GM23338 (cell line): ENCODE results near the gene CD58. TPM values are rescaled to one million over a fixed set of nuclear protein-coding genes. Genes with fewer than 3 reads are reported as not detected.

Experiments used
- ATAC-seq: fragments of 200-7000 bp; cut with Tn5 transposase; 3 replicates; pipeline ENCODE4 v1.9.1; 2020
- DNase-seq: peaks from one replicate; pipeline ENCODE4 v3.0.0-alpha.2; 2015; ENCODE audit warnings: low spot score
- H2AFZ ChIP-seq: fragments of 200-600 bp; sonication (generic); 2 replicates; pipeline ENCODE4 v1.8.0; 2016; ENCODE audit warnings: antibody characterized with exemption, mild to moderate bottlenecking, moderate library complexity
- H3F3A ChIP-seq: fragments of 200-600 bp; sonication (generic); replicated peaks from 2 replicates; pipeline ENCODE4 v1.8.0; 2017; ENCODE audit warnings: antibody characterized with exemption, mixed run types, low read depth
- H3K27ac ChIP-seq: fragments of 200-600 bp; sonication (generic); 2 replicates; pipeline ENCODE4 v1.6.1; 2016; ENCODE audit warnings: low read depth
- H3K27me3 ChIP-seq: fragments of 200-600 bp; sonication (generic); 2 replicates; pipeline ENCODE4 v1.8.0; 2016; ENCODE audit warnings: mild to moderate bottlenecking, mixed run types, moderate library complexity; ENCODE audit not compliant: insufficient read depth
- H3K36me3 ChIP-seq: fragments of 200-600 bp; sonication (generic); 2 replicates; pipeline ENCODE4 v1.8.0; 2016; ENCODE audit warnings: mild to moderate bottlenecking; ENCODE audit not compliant: insufficient read depth
- H3K4me1 ChIP-seq: fragments of 200-600 bp; sonication (generic); 2 replicates; pipeline ENCODE4 v1.8.0; 2016; ENCODE audit warnings: mild to moderate bottlenecking, moderate library complexity; ENCODE audit not compliant: insufficient read depth
- H3K4me2 ChIP-seq: fragments of 200-600 bp; sonication (generic); 2 replicates; pipeline ENCODE4 v1.7.1; 2017; ENCODE audit warnings: mixed run types
- H3K4me3 ChIP-seq: fragments of 200-600 bp; sonication (generic); 2 replicates; pipeline ENCODE4 v1.6.1; 2016; ENCODE audit warnings: mixed run types
- H3K79me2 ChIP-seq: fragments of 200-600 bp; sonication (generic); replicated peaks from 2 replicates; pipeline ENCODE4 v1.8.0; 2017; ENCODE audit warnings: mild to moderate bottlenecking; ENCODE audit not compliant: insufficient read depth
- H3K9me2 ChIP-seq: fragments of 200-600 bp; sonication (generic); 2 replicates; pipeline ENCODE4 v1.8.0; 2017; ENCODE audit not compliant: insufficient read depth
- H4K20me1 ChIP-seq: fragments of 200-600 bp; sonication (generic); replicated peaks from 2 replicates; pipeline ENCODE4 v1.8.0; 2017; ENCODE audit warnings: mild to moderate bottlenecking; ENCODE audit not compliant: insufficient read depth
- H3K27ac Mint-ChIP-seq: 2 replicates; pipeline ENCODE4 v1.8.0; 2020; ENCODE audit warnings: inconsistent platforms, mild to moderate bottlenecking, moderate library complexity, mixed read lengths
- H3K27me3 Mint-ChIP-seq: 3 replicates; pipeline ENCODE4 v1.8.0; 2022; ENCODE audit warnings: low read depth, mild to moderate bottlenecking, moderate library complexity, mixed read lengths, inconsistent platforms; ENCODE audit not compliant: insufficient read depth, poor library complexity
- H3K36me3 Mint-ChIP-seq: 3 replicates; pipeline ENCODE4 v1.8.0; 2021; ENCODE audit warnings: low read depth, mild to moderate bottlenecking, inconsistent platforms, moderate library complexity, mixed read lengths
- H3K4me1 Mint-ChIP-seq: 3 replicates; pipeline ENCODE4 v1.8.0; 2020; ENCODE audit warnings: mild to moderate bottlenecking, inconsistent platforms, mixed read lengths
- H3K4me3 Mint-ChIP-seq: 3 replicates; pipeline ENCODE4 v1.8.0; 2021; ENCODE audit warnings: moderate library complexity, mild to moderate bottlenecking, inconsistent platforms, mixed read lengths
- H3K9me3 Mint-ChIP-seq: 3 replicates; pipeline ENCODE4 v1.8.0; 2020; ENCODE audit warnings: moderate library complexity, mild to moderate bottlenecking, inconsistent platforms, mixed read lengths
- CREB1 ChIP-seq: fragments of 250-450 bp; sonication (Bioruptor Pico); IDR thresholded peaks from 2 replicates; pipeline ENCODE4 v1.5.0; 2020; ENCODE audit warnings: low read depth, mild to moderate bottlenecking, moderate library complexity
- EZH2 ChIP-seq: fragments of 200-600 bp; sonication (generic); IDR thresholded peaks from one replicate; pipeline ENCODE4 v1.8.0; 2017; ENCODE audit warnings: antibody characterized with exemption, mild to moderate bottlenecking, low read depth; ENCODE audit not compliant: unreplicated experiment
- EZH2phosphoT487 ChIP-seq: fragments of 200-600 bp; sonication (generic); IDR thresholded peaks from one replicate; pipeline ENCODE4 v1.8.1; 2018; ENCODE audit warnings: antibody characterized with exemption; ENCODE audit not compliant: unreplicated experiment
- JUNB ChIP-seq: IDR thresholded peaks from one replicate; pipeline ENCODE4 v1.6.1; 2016; ENCODE audit warnings: antibody characterized with exemption; ENCODE audit not compliant: unreplicated experiment
- NANOG ChIP-seq: IDR thresholded peaks from 2 replicates; pipeline ENCODE4 v1.6.1; 2016; ENCODE audit warnings: antibody characterized with exemption, borderline replicate concordance
- POLR2AphosphoS5 ChIP-seq: IDR thresholded peaks from 2 replicates; pipeline ENCODE4 v1.6.1; 2016; ENCODE audit warnings: antibody characterized with exemption, low read depth
- STAT1 ChIP-seq: IDR thresholded peaks from one replicate; pipeline ENCODE4 v1.6.1; 2016; ENCODE audit warnings: antibody characterized with exemption; ENCODE audit not compliant: unreplicated experiment
- ZNF114 ChIP-seq: fragments of 250-450 bp; sonication (Bioruptor Pico); IDR thresholded peaks from 2 replicates; pipeline ENCODE4 v1.5.0; 2020; ENCODE audit warnings: mild to moderate bottlenecking, moderate library complexity
- ZNF331 ChIP-seq: fragments of 250-450 bp; sonication (Bioruptor Pico); IDR thresholded peaks from 2 replicates; pipeline ENCODE4 v1.5.0; 2020; ENCODE audit warnings: low read depth, mild to moderate bottlenecking, moderate library complexity
- polyA plus RNA-seq: library from polyadenylated mRNA; unstranded; fragments of >200 nt; fragmentation: Nextera tagmentation; extraction: Ambion mirVana; gene quantifications from 2 replicates; pipeline ENCODE4 v1.2.1, GENCODE V29; 2016
- total RNA-seq: library from RNA; depleted of rRNA; stranded (reverse); fragments of >200 nt; shearing (Covaris generic); gene quantifications from 2 replicates; pipeline ENCODE4 v1.2.3, GENCODE V29; 2014
- TF ChIP-seq, protein P1 (sequence below): fragments of 250-450 bp; sonication (Bioruptor Pico); IDR thresholded peaks from 2 replicates; pipeline ENCODE4 v1.5.0; 2020; ENCODE audit warnings: mild to moderate bottlenecking, moderate library complexity
- TF ChIP-seq, protein P2 (sequence below), 2 experiments: fragments of 200-600 bp in 1 of 2; sonication (generic) in 1 of 2; conservative IDR thresholded peaks; 2 replicates each; pipeline versions ENCODE4 v1.5.1 to v1.6.1; 2016 to 2017; ENCODE audit warnings: antibody characterized with exemption in 2 of 2, low read depth in 2 of 2, mild to moderate bottlenecking in 2 of 2, moderate library complexity in 1 of 2
- TF ChIP-seq, protein P3 (sequence below): IDR thresholded peaks from 2 replicates; pipeline ENCODE4 v1.6.1; 2016; ENCODE audit warnings: antibody characterized with exemption
- TF ChIP-seq, protein P4 (sequence below): IDR thresholded peaks from one replicate; pipeline ENCODE4 v1.6.1; 2018; ENCODE audit warnings: antibody characterized with exemption; ENCODE audit not compliant: unreplicated experiment

The CD58 gene
- total and polyA plus RNA-seq, 2 experiments from 2014 or later: 9.2 to 12.5 TPM

DNA sequence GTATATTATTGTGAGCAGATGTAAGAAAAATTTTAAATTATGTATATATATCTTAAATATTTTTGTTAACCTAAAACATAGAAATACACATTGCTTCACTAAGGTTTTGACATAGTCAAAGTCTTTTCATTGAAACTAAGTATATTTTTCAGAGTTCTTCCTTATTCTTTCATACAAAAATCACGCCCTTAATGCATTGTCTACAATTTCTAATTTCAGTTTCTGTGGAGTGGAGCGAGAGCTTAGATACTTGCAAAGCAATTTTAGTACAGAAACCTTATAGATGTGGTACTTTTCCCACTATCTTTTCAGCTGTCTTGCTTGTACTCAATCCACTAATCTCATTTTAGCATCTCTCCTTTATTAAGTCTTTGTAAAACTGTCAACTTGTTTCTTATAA, 63.2 kb downstream of the CD58 start:
- H2AFZ ChIP-seq: no peak overlapping the region
- peaks cover 2% of the 10 kb centered on the region; the same call in 1 of the 3 replicates for H3K4me1 Mint-ChIP-seq
- H3K4me2 ChIP-seq: no peak overlapping the region
- H3K36me3 Mint-ChIP-seq: peaks cover 3% of the 10 kb centered on the region; the same call in 2 of the 3 replicates
- no peak overlapping the region for H3K4me3 Mint-ChIP-seq
- H4K20me1 ChIP-seq: no peaks in the 10 kb centered on the region
- peaks cover 7% of the 10 kb centered on the region; the same call in 2 of the 3 replicates for H3K9me3 Mint-ChIP-seq
- H3F3A ChIP-seq: no peaks in the 10 kb centered on the region
- H3K79me2 ChIP-seq: no peaks in the 10 kb centered on the region
- H3K27me3 ChIP-seq: no peaks in the 10 kb centered on the region
- H3K27ac Mint-ChIP-seq: no peak overlapping the region
- no peak for DNase-seq
- TF ChIP-seq, protein P1, sequence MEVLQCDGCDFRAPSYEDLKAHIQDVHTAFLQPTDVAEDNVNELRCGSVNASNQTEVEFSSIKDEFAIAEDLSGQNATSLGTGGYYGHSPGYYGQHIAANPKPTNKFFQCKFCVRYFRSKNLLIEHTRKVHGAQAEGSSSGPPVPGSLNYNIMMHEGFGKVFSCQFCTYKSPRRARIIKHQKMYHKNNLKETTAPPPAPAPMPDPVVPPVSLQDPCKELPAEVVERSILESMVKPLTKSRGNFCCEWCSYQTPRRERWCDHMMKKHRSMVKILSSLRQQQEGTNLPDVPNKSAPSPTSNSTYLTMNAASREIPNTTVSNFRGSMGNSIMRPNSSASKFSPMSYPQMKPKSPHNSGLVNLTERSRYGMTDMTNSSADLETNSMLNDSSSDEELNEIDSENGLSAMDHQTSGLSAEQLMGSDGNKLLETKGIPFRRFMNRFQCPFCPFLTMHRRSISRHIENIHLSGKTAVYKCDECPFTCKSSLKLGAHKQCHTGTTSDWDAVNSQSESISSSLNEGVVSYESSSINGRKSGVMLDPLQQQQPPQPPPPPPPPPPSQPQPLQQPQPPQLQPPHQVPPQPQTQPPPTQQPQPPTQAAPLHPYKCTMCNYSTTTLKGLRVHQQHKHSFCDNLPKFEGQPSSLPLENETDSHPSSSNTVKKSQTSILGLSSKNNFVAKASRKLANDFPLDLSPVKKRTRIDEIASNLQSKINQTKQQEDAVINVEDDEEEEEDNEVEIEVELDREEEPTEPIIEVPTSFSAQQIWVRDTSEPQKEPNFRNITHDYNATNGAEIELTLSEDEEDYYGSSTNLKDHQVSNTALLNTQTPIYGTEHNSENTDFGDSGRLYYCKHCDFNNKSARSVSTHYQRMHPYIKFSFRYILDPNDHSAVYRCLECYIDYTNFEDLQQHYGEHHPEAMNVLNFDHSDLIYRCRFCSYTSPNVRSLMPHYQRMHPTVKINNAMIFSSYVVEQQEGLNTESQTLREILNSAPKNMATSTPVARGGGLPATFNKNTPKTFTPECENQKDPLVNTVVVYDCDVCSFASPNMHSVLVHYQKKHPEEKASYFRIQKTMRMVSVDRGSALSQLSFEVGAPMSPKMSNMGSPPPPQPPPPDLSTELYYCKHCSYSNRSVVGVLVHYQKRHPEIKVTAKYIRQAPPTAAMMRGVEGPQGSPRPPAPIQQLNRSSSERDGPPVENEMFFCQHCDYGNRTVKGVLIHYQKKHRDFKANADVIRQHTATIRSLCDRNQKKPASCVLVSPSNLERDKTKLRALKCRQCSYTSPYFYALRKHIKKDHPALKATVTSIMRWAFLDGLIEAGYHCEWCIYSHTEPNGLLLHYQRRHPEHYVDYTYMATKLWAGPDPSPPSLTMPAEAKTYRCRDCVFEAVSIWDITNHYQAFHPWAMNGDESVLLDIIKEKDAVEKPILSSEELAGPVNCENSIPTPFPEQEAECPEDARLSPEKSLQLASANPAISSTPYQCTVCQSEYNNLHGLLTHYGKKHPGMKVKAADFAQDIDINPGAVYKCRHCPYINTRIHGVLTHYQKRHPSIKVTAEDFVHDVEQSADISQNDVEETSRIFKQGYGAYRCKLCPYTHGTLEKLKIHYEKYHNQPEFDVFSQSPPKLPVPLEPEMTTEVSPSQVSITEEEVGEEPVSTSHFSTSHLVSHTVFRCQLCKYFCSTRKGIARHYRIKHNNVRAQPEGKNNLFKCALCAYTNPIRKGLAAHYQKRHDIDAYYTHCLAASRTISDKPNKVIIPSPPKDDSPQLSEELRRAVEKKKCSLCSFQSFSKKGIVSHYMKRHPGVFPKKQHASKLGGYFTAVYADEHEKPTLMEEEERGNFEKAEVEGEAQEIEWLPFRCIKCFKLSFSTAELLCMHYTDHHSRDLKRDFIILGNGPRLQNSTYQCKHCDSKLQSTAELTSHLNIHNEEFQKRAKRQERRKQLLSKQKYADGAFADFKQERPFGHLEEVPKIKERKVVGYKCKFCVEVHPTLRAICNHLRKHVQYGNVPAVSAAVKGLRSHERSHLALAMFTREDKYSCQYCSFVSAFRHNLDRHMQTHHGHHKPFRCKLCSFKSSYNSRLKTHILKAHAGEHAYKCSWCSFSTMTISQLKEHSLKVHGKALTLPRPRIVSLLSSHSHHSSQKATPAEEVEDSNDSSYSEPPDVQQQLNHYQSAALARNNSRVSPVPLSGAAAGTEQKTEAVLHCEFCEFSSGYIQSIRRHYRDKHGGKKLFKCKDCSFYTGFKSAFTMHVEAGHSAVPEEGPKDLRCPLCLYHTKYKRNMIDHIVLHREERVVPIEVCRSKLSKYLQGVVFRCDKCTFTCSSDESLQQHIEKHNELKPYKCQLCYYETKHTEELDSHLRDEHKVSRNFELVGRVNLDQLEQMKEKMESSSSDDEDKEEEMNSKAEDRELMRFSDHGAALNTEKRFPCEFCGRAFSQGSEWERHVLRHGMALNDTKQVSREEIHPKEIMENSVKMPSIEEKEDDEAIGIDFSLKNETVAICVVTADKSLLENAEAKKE (CRISPR knock-in tag): no peak
- TF ChIP-seq, protein P2, sequence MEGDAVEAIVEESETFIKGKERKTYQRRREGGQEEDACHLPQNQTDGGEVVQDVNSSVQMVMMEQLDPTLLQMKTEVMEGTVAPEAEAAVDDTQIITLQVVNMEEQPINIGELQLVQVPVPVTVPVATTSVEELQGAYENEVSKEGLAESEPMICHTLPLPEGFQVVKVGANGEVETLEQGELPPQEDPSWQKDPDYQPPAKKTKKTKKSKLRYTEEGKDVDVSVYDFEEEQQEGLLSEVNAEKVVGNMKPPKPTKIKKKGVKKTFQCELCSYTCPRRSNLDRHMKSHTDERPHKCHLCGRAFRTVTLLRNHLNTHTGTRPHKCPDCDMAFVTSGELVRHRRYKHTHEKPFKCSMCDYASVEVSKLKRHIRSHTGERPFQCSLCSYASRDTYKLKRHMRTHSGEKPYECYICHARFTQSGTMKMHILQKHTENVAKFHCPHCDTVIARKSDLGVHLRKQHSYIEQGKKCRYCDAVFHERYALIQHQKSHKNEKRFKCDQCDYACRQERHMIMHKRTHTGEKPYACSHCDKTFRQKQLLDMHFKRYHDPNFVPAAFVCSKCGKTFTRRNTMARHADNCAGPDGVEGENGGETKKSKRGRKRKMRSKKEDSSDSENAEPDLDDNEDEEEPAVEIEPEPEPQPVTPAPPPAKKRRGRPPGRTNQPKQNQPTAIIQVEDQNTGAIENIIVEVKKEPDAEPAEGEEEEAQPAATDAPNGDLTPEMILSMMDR (conservative IDR thresholded peaks at IDR 0.05; ENCODE audit: low read depth in 2 of 2): no peak
- TF ChIP-seq ZNF331 (no peak), POLR2AphosphoS5 (no peak), NANOG (no peak), JUNB (no peak), STAT1 (no peak), EZH2 (no peak), CREB1 (no peak), ZNF114 (CRISPR knock-in tag) (no peak), EZH2phosphoT487 (no peak)
- TF ChIP-seq, protein P3, sequence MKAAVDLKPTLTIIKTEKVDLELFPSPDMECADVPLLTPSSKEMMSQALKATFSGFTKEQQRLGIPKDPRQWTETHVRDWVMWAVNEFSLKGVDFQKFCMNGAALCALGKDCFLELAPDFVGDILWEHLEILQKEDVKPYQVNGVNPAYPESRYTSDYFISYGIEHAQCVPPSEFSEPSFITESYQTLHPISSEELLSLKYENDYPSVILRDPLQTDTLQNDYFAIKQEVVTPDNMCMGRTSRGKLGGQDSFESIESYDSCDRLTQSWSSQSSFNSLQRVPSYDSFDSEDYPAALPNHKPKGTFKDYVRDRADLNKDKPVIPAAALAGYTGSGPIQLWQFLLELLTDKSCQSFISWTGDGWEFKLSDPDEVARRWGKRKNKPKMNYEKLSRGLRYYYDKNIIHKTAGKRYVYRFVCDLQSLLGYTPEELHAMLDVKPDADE: no peak
- TF ChIP-seq, protein P4, sequence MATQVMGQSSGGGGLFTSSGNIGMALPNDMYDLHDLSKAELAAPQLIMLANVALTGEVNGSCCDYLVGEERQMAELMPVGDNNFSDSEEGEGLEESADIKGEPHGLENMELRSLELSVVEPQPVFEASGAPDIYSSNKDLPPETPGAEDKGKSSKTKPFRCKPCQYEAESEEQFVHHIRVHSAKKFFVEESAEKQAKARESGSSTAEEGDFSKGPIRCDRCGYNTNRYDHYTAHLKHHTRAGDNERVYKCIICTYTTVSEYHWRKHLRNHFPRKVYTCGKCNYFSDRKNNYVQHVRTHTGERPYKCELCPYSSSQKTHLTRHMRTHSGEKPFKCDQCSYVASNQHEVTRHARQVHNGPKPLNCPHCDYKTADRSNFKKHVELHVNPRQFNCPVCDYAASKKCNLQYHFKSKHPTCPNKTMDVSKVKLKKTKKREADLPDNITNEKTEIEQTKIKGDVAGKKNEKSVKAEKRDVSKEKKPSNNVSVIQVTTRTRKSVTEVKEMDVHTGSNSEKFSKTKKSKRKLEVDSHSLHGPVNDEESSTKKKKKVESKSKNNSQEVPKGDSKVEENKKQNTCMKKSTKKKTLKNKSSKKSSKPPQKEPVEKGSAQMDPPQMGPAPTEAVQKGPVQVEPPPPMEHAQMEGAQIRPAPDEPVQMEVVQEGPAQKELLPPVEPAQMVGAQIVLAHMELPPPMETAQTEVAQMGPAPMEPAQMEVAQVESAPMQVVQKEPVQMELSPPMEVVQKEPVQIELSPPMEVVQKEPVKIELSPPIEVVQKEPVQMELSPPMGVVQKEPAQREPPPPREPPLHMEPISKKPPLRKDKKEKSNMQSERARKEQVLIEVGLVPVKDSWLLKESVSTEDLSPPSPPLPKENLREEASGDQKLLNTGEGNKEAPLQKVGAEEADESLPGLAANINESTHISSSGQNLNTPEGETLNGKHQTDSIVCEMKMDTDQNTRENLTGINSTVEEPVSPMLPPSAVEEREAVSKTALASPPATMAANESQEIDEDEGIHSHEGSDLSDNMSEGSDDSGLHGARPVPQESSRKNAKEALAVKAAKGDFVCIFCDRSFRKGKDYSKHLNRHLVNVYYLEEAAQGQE: no peak
- H3K36me3 ChIP-seq: no peaks in the 10 kb centered on the region
- no peaks in the 10 kb centered on the region for H3K4me1 ChIP-seq
- ATAC-seq: no peak
- H3K9me2 ChIP-seq: no peaks in the 10 kb centered on the region
- no peak overlapping the region for H3K4me3 ChIP-seq
- H3K27me3 Mint-ChIP-seq: no peaks in the 10 kb centered on the region
- no peak overlapping the region for H3K27ac ChIP-seq
